Stimulated activated CD4-positive, alpha-beta T cell treated with anti-CD3 and anti-CD28 coated beads, Interleukin-12 subunit alpha, Interleukin-12 subunit beta, amount 100 ng/mL, for 4 hours (primary cell): ENCODE data around the gene SIK2.
"Not testable (repeated sequence)": the region's sequence is repeated elsewhere in the genome, so short reads cannot be mapped to it uniquely, and the experiment has no call there.

Source experiments
- DNase-seq: peaks from one replicate; pipeline ENCODE4 v3.0.0-alpha.2; 2020

Gene SIK2

DNA sequence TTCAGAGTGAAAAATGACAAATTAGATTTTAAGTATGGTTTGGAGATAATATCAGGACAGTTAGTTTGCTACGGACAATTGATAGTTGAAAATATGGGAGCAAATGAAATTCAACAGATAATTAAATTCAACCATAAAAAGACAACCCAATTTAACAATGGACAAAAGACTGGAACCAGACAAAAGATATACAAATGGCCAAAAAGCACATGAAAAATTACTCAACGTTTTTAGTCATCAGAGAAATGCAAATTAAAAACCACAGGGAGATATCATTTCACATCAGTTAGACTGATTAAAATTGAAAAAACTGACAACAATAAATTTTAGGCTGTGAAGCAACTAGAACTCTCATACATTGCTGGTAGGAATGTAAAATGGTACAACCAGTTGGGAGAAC lies 27.2 kb downstream of the SIK2 start:
- no peak for DNase-seq

DNA sequence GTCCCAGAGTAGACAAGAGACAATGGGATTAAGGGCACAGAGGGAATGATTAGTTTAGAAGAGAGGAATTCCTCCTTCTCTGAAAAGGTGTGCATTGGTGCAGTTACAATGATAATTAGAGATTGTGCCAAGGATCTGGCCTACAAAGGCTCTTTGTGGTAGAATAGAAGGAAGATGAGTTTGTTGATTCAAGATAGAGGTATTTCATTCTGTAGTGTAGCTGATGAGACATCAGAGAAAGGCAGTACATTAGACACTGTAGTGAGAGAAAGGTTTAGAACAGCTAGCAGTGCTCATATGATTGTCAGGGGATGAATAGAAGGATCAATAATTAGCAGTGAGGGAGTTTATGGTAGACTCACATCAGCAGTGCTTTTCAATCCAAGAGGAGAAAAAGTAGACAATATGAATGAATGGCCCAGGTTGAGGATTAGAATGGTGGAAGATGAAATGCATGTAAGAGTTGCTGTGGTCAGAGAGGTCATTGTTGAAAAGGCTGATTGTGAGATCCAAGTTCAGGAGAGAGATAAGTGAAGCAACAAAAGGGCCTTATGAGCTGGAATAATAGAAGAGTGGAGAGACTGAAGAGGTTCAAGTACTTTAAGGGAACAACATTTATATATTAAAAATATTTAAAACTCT lies 28.9 kb downstream of the SIK2 start:
- no peak for DNase-seq

DNA sequence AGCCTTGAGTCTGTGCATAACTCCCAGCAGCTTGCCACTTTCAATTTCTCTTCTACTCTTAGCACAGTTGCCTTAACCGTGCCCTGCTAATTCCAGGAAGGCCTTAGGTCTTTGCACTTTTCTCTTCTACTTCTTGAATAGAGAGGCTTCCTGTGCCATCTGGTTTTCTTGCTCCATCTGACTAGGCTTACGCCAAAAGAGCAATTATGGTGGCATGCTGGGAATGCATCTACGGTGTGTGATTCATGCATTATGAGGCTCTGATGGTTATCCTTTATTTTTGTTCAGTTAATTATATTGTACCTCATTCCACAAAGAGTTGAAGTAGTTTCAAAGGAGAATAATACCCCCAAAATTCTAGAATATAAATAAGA lies 29.4 kb downstream of the SIK2 start:
- DNase-seq: no peak

DNA sequence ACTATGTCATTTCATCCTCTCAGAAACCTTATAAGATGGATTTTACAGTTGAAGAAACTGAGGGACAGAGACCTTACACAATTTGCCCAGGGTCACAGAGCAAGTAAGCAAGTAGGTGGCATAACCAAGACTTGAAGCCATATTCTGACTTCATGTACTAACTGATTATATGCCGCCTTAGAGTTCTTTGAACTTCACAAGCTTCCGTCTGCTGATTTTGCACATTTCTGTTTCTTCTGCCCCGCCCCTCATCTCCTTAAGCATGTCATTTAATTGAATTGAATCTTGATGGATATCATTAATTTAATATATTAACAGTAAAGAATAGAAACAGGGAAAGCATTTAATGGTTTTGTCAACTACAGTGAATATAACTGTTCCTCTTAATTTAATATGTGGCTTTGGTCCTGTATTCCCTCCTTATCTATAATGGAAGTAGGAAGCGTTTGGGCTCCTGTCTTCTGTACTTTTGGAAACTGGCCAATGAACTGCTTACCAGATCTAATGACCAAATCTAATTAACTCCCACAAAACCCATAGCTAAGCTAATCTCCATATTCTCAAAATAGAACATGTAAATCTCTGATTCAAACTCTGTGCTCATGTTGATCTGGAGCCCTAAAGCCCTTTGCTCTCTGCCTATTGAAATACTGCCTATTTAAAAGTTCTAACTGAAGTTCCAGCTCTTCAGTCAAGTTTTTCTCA lies 30.4 kb downstream of the SIK2 start:
- no peak for DNase-seq

DNA sequence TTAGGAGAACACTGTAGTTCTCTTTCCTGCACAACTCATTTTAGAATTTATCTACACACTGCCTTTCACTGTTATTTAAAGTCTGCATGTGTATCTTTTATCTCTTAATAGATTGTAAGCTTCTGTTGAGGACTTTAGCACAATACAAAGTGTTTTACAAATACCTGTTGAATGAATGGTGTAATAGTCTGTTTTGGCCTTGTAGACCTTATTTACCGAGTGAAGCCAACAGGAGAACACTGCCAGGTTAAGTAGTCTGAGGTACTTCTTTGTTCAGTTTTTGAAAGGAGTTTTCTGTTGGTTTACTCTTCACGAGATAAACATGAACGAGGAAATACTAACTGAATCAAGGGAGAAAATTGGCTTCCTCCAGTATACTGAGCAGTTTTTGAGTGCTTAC lies 31.0 kb downstream of the SIK2 start:
- no peak for DNase-seq

DNA sequence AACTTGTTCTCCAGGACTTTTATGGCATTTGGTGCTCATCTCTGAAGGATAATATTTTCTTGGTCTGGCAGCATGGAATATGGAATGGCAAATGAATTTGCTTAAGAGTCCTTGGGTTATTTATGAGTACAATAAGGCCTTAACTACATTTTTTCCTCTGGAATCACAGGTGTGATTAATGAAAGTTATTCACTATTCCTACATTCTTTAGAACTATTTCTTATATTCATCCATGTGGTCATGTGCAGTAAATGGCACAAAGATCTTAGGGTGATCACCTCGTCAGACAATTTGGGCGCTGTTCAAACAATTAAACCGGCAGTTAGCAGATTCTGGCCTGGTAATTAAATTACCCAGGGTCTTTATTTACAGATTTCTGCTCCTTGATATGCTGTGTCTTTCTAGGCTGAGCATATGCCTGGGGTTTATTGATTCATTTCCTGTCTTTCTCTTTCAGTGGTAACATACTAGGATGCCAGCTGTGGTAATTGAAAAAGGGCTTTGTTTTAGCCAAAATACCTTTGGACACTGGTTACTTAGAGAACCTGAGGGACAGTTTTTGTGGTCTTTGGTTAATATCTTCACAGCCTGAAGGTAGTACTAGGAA lies 31.6 kb downstream of the SIK2 start:
- DNase-seq: no peak

DNA sequence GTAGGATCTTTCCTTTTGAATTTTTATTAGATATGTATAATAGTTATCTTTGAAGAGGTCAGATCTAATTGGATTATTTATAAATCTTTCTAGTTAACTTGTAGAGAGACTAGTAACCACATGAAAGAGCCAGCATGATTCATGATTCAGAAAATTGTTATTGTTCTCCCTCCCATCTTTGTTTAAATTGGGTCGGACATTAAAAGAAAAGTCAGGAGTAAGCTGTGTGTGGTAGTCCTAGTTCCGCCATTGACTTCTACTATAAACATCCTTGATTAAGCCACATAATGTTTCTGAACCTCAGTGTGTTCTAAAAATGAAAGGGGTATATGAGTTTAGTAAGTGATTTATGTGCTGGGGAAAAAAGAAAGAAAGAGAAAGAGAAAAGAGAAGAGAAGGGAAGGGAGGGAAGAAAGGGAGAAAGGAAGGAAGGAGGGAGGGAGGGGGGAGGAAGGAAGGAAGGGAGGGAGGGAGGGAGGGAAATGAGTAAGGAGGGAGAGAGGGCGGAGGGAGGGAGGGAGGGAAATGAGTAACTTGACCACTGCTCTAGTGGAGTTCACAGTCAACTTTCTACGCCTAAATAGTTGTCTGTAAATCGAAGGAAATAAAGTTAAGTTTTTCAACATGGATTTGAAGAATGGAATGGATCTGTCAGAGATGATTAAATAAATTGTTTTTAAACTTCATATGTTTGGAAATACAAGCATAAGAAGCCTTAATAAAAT lies 32.9 kb downstream of the SIK2 start:
- DNase-seq: no peak

DNA sequence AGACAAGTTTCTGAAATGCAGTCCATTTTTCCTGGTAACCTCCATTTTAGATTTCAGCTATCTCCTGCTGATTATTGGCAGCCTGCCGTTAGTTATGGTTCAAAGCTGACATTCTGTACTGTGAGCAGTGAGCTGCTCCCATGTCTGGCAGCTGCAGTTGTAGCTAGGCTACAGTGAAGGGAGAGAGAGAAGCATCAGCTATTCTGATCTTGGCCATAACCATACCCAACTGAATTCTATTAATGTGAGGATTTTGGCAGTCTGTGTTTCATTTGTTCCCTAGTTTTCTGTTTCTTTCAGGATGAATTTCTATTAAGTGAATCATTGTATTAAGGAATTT lies 33.4 kb downstream of the SIK2 start:
- DNase-seq: no peak

DNA sequence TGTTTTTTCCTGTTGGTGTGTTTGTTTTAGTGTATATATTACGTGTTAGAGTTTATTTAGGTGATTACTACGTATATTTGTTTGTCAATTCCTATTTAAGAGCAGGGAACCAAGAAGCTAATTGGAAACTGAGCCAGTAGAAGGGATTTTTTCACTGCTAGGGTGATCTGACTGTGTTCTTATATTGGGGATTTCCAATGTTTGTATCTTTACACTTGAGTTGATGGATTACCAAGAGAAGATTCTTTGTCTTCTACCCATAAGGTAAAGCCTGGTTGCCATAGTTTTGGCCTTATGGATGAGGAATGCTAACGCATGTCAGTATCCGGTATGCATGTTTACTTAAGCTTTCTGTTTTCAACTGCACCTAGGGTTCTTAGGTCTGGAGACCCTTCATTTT lies 35.6 kb downstream of the SIK2 start:
- no peak for DNase-seq

DNA sequence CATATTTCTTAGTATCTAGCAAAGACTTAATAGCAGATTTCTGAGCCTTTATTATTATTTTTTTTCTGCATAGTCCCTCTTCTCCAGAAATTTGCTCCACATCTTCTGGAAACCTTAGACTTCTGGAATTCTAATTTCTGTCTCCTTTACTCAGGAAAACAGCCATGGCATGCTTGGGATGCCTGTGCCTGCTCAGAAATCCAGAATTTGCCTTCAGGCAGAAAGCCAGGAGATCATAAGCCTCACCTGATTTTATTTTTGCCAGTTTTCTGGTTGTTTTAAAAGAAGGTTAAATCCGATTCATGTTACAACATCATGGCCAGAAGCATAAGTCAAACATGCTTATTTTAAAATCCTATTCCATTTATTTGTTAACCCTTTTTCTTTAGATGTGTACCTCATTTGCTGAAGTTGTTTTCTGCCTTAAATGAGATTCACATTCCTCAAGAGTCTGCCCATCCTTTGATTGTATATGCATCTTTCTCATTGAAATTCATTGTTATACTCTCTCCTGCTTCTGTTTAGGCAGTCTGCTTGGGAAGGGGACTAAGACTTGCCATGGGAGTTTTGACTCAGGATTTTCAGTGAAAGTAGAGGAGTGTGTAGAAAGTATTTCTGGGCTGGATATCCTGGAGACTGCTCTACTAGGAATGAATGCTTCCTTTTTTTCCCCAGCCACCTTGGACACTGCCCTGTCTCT lies 37.1 kb downstream of the SIK2 start:
- DNase-seq: no peak

DNA sequence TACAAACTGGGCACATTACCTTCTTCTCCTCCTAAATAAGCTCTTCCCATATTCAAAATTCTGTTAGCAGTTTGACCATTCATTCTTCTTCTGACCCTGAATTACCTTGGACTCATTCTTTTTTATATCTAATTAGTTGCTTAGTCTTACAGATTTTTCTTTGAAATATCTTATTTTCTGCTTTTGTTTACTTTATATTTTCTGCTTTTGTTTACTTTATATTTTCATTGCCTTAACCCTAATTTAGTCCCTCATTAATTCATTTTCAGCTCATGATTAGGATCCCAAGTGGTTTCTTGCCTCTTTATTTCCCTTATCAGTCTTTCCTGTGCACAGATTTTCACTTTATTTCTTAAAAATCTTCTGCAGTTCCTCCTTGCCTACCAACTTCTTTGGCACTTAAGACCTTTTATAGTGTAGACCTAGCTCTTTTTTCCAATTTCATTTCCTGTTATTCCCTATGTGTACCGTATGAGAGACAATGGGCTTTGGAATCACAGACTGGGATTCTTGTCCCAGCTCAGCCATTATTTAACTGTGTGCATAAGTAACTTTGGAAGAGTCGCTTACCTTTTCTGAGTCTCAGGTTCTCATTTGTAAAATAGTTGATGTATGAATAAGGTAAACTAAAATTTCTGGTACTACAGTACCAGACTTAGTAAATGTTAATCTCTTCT lies 39.2 kb downstream of the SIK2 start:
- DNase-seq: no peak

DNA sequence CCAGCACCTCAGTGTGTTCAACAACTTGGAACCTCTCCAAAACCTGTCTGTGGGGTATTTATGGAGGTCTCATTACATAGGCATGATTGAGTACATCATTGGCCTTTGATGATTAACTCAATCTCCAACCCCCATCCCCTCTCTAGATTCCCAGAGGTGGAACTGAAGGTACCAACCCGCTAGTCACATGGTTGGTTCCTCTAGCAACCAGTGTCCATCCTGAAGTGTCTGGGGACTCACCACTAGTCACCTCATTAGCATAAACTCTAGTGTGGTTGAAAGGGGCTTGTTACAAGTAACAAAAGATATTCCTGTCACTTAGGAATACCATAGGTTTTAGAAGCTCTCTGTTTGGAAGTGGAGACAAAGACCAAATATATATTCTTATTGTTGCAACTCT lies 40.3 kb downstream of the SIK2 start:
- DNase-seq: no peak

DNA sequence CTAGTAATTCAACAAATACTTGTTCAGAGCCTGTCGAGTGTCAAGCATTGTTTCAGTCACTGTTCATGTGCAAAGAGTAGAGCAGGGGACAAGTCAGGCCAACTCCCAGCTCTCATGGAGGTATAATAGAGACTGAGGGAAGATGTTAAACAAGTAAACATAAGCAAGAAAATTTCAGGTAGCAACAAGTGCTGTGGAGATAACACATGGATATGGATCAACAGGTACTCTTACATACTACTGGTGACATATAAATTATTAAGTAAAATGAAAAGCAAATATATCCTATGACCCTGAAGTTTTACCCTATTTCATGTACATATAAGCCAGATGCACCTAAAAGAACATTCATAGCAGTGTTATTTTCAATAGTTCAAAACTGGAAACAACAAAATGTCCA lies 42.7 kb downstream of the SIK2 start:
- DNase-seq: no peak

DNA sequence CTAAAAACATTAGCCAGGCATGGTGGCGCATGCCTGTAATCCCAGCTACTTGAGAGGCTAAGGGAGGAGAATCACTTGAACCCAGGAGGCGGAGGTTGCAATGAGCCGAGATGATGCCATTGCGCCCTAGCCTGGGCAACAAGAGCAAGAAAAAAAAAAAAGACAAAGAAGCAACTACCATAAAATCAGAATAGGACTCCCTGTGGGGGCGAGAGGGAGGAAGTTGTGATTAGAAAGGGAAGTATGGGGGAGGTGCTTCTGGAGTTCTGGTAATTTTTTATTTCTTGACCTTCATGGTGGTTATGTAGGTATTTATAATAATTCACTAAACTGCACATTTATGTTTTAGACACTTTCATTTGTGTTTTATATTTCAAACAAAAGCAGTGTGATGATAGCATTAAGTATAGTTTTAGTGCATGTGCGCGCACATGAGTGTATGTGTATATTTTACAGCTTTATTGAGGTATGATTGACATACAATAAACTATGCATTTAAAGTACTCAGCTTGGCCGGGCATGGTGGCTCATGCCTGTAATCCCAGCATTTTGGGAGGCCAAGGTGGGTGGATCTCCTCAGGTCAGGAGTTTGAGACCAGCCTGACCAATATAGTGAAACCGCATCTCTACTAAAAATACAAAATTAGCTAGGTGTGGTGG lies 43.5 kb downstream of the SIK2 start:
- DNase-seq: no peak

DNA sequence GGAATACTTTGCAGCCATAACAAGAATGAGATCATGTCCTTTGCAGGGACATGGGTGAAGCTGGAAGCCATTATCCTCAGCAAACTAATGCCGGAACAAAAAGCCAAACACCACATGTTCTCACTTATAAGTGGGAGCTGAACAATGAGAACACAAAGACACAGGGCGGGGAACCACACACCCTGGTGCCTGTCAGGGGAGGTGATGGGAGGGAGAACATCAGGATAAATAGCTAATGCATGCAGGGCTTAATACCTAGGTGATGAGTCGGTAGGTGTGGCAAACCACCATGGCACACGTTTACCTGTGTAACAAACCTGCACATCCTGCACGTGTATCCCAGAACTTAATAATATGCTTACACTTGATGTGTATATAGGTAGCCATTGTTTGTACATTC lies 49.1 kb downstream of the SIK2 start:
- DNase-seq: not testable (repeated sequence)

DNA sequence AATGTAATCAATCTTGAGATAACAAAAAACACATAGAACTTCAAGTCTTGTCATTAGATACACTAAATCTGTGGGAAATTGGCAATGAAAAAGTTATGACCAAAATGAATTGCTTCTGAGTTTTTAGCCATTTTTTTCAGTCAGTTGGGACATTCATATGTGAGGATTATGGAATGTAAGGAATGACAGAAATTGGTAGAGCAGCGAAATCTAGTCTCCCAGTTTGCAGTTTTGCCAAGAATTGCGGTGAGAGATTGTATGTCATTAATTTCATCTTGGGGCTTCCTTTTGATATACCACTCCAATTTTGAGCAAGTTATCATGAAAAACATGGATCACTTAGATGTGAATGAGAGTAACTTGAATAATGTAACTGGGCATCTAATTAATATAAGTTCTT lies 49.9 kb downstream of the SIK2 start:
- DNase-seq: no peak

DNA sequence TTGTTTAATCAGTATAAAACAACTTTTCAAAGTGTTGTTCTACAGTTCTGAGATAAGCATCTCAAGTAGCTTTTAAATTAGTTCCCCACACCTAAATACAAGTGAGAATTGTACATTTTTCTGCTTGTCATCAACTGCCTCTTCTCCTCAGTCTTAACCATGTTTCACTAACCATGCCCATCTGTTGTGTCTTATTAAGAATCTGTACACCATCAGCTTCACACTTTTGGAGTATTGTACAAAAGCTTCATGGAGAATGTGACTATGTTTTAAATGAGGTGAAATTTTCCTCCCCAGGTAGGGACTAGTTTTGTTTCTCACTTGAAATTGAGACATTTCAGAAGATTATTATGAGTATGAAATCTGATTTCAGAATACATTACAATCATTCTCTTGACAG lies 52.4 kb downstream of the SIK2 start:
- no peak for DNase-seq

DNA sequence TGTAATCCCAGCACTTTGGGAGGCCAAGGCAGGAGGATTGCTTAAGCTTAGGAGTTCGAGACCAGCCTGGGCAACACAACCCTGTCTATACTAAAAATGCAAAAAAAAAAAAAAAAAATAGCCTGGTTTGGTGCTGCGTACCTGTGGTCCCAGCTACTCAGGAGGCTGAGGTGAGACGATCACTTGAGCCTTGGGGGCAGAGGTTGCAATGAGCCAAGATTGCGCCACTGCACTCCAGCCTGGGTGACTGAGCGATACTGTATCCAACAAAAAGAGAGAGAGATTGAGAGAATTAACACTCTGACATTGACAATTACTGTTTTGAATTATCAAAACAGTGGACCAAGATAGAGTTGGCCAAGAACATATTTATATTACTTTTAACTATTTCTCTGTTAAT lies 53.7 kb downstream of the SIK2 start:
- no peak for DNase-seq

DNA sequence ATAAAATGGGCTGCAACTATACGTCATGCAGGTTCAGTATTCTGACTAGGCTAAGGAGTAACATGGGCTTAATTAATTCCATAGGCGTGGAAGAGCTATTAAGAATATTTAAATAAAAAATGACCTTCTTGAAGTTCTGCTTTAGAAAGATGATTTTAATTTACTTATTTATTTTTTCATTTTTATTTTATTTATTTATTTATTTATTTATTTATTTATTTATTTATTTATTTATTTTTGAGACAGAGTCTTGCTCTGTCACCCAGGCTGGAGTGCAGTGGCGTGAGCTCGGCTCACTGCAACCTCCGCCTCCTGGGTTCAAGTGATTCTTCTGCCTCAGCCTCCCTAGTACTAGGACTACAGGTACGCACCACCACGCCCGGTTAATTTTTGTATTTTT lies 55.7 kb downstream of the SIK2 start:
- not testable (repeated sequence) for DNase-seq

DNA sequence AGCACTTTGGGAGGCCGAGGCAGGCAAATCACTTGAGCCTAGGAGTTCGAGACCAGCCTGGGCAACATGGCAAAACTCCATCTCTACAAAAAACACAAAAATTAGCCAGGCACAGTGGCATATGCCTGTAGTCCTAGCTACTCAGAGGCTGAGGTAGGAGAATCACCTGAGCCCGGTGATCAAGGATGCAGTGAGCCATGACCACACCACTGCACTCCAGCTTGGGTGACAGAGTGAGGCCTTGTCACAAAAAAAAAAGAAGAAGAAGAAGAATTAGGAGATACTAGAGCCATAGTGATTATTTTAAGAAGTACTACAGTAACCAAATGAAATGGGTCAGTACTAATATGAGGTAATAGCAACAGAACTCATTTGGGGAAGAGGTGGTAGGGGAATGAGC lies 56.2 kb downstream of the SIK2 start:
- DNase-seq: not testable (repeated sequence)

DNA sequence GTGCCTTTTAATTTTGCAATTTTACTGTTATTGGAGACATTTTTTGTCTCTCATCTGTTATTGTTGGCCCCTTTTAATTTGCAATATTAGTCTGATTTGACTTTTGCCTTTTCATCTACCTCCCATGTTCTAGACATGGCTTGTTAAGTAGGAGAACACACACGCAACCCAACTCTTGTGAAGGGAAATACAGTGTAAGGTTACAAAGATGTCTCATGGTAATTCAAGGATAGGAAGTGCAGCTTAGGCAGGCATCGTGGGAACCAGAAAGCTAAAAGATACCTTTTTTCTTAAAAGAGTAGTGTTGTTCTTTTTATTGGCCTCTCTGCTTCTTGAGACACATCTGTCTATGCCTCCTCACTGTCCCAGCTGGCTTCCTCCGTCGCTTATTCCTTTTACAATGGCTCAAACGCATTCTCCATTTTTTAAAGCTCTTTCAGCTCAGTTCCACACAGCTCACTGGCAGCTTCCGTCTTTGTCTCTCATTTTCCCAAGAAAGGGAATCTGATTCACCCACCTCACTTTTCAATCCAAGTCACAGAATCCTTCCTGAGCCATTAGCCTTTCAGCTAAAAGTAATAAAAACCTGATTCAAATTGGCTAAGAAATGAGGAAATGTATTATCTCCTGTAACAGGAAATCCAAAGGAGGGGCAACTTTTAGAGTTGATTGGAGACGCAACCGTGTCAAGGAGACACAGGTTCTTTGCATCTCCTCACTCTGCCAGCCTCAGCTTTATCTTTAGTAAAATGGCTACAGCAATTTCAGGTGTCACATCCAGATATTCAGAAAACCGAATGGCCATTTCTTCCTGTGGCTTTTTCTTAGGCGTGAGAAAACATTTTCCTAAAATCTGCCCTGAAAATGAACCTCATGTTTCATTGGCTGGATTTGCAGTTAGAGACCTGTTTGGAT lies 57.2 kb downstream of the SIK2 start:
- no peak for DNase-seq
